Activated CD4-positive, alpha-beta T cell treated with anti-CD3 and anti-CD28 coated beads, Interleukin-2, Interleukin-6, amounts not matched to agents 100 ng/mL and 50 ng/mL, durations not matched to agents 16 hours and 8 hours (primary cell): ENCODE results near the gene VEGFA.
A peak's percentile ranks its signal among the peaks of the same experiment; 100 is the strongest.

Experiments used
- DNase-seq: peaks from one replicate; pipeline ENCODE4 v3.0.0-alpha.2; 2020

Gene VEGFA

GRCh38 chr6:43760210-43761168 is 9.5 kb upstream of the VEGFA start:
- DNase-seq: no peak

- no peak for DNase-seq
Measured at GRCh38 chr6:43761666-43762409, 8.2 kb upstream of the VEGFA start.

- no peak for DNase-seq
Measured at GRCh38 chr6:43762410-43762768, 7.6 kb upstream of the VEGFA start.

GRCh38 chr6:43762966-43763695 is 6.9 kb upstream of the VEGFA start:
- DNase-seq: no peak

- DNase-seq: no peak
Measured at GRCh38 chr6:43763812-43764522, 6.0 kb upstream of the VEGFA start.

- DNase-seq: no peak
Measured at GRCh38 chr6:43764772-43765171, 5.2 kb upstream of the VEGFA start.

GRCh38 chr6:43765776-43766499 is 4.1 kb upstream of the VEGFA start:
- DNase-seq: no peak

GRCh38 chr6:43766500-43766853 is 3.5 kb upstream of the VEGFA start:
- DNase-seq: no peak

GRCh38 chr6:43766964-43767461 is 3.0 kb upstream of the VEGFA start:
- no peak for DNase-seq

GRCh38 chr6:43767553-43768505 is 2.2 kb upstream of the VEGFA start:
- DNase-seq: no peak

GRCh38 chr6:43768506-43768860 is 1.5 kb upstream of the VEGFA start:
- no peak for DNase-seq

- DNase-seq: no peak
Measured at GRCh38 chr6:43768983-43769525, 957 bp upstream of the VEGFA start.

GRCh38 chr6:43770372-43771209 is 580 bp downstream of the VEGFA start:
- DNase-seq: peak; percentile 58

- DNase-seq: peak; percentile 75
Measured at GRCh38 chr6:43771210-43771857, 1.3 kb downstream of the VEGFA start.

GRCh38 chr6:43771858-43772680 is 2.1 kb downstream of the VEGFA start:
- DNase-seq: peak; percentile 84

GRCh38 chr6:43772681-43773049 is 2.7 kb downstream of the VEGFA start:
- DNase-seq: no peak

GRCh38 chr6:43773050-43773979 is 3.3 kb downstream of the VEGFA start:
- DNase-seq: peak; percentile 83
